ENCODE results near the gene TGFBR2. TPM values are rescaled to one million over a fixed set of nuclear protein-coding genes. Genes with fewer than 3 reads are reported as not detected.
A peak's percentile ranks its signal among the peaks of the same experiment; 100 is the strongest.

Gene TGFBR2
- total RNA-seq, 1 donor from 2014 or later = 39.9 TPM

GRCh38 chr3:30611613-30612436 lies 5.4 kb downstream of the TGFBR2 start:
- peak; percentile 73 for FAIRE-seq
- peaks cover 65% of the 10 kb centered on the region for H3K4me1 Mint-ChIP-seq (ENCODE audit: low read depth, unreplicated experiment)
- Histone ChIP-seq H3K9ac (ENCODE audit: low read length) (no peak overlapping the region), H3K36me3 (ENCODE audit: insufficient read depth, low read length) (no peaks in the 10 kb centered on the region), H3K9me3 (ENCODE audit: insufficient read depth, low read depth, low read length) (no peaks in the 10 kb centered on the region), H3K27me3 (ENCODE audit: insufficient read depth, low read length) (no peaks in the 10 kb centered on the region), H3K4me1 (ENCODE audit: insufficient read depth, low read length) (peaks cover 33% of the 10 kb centered on the region), H3K4me3 (ENCODE audit: insufficient read depth, low read depth, low read length) (no peak overlapping the region), H3K79me2 (ENCODE audit: insufficient read depth, low read length) (peaks cover 99% of the 10 kb centered on the region), H3K27ac (ENCODE audit: low read depth, low read length) (no peak overlapping the region), H3K4me2 (ENCODE audit: low read length) (peak overlapping the region; percentile 34), H4K20me1 (ENCODE audit: insufficient read depth, low read length) (peaks cover 70% of the 10 kb centered on the region), H2AFZ (ENCODE audit: low read depth, low read length) (no peak overlapping the region)
- peak overlapping the region; percentile 35 for H3K4me3 Mint-ChIP-seq (ENCODE audit: unreplicated experiment)
- peak; percentile 72 for DNase-seq (ENCODE audit: low read depth)
- H3K9me3 Mint-ChIP-seq (ENCODE audit: unreplicated experiment) = no peaks in the 10 kb centered on the region
- peak overlapping the region; percentile 64 for H3K27ac Mint-ChIP-seq (ENCODE audit: unreplicated experiment)
- no peaks in the 10 kb centered on the region for H3K27me3 Mint-ChIP-seq (ENCODE audit: low read depth, unreplicated experiment)
- no peak for TF ChIP-seq CTCF (IDR thresholded peaks at IDR 0.05; ENCODE audit: insufficient read depth, low read depth, low read length)
- TF ChIP-seq EZH2 (IDR thresholded peaks at IDR 0.05; ENCODE audit: insufficient read depth, low read length) = no peak
- H3K36me3 Mint-ChIP-seq (ENCODE audit: low read depth, unreplicated experiment) = no peaks in the 10 kb centered on the region

GRCh38 chr3:30612437-30613132 lies 6.2 kb downstream of the TGFBR2 start:
- H3K4me1 ChIP-seq (ENCODE audit: insufficient read depth, low read length) = peaks cover 33% of the 10 kb centered on the region
- no peak for DNase-seq (ENCODE audit: low read depth)
- no peak for FAIRE-seq
- no peak for TF ChIP-seq EZH2 (IDR thresholded peaks at IDR 0.05; ENCODE audit: insufficient read depth, low read length)
- no peak for TF ChIP-seq CTCF (IDR thresholded peaks at IDR 0.05; ENCODE audit: insufficient read depth, low read depth, low read length)
- H3K27me3 ChIP-seq (ENCODE audit: insufficient read depth, low read length) = no peaks in the 10 kb centered on the region
- peak overlapping the region; percentile 34 for H3K4me2 ChIP-seq (ENCODE audit: low read length)
- H3K9me3 ChIP-seq (ENCODE audit: insufficient read depth, low read depth, low read length) = no peaks in the 10 kb centered on the region
- no peak overlapping the region for H2AFZ ChIP-seq (ENCODE audit: low read depth, low read length)
- H3K9me3 Mint-ChIP-seq (ENCODE audit: unreplicated experiment) = no peaks in the 10 kb centered on the region
- no peak overlapping the region for H3K27ac ChIP-seq (ENCODE audit: low read depth, low read length)
- H3K9ac ChIP-seq (ENCODE audit: low read length) = no peak overlapping the region
- peak overlapping the region; percentile 64 for H3K27ac Mint-ChIP-seq (ENCODE audit: unreplicated experiment)
- H3K27me3 Mint-ChIP-seq (ENCODE audit: low read depth, unreplicated experiment) = no peaks in the 10 kb centered on the region
- H3K4me3 Mint-ChIP-seq (ENCODE audit: unreplicated experiment) = no peak overlapping the region
- H3K36me3 ChIP-seq (ENCODE audit: insufficient read depth, low read length) = no peaks in the 10 kb centered on the region
- peaks cover 70% of the 10 kb centered on the region for H4K20me1 ChIP-seq (ENCODE audit: insufficient read depth, low read length)
- H3K36me3 Mint-ChIP-seq (ENCODE audit: low read depth, unreplicated experiment) = no peaks in the 10 kb centered on the region
- peaks cover 99% of the 10 kb centered on the region for H3K79me2 ChIP-seq (ENCODE audit: insufficient read depth, low read length)
- H3K4me1 Mint-ChIP-seq (ENCODE audit: low read depth, unreplicated experiment) = peaks cover 69% of the 10 kb centered on the region
- H3K4me3 ChIP-seq (ENCODE audit: insufficient read depth, low read depth, low read length) = no peak overlapping the region
